GDM1 (cell line): ENCODE measurements around the gene MBTD1.
"Not testable (repeated sequence)": the region's sequence is repeated elsewhere in the genome, so short reads cannot be mapped to it uniquely, and the experiment has no call there.

Experiments
- DNase-seq: peaks from one replicate; lab custom pipeline; 2025; lab: John Stamatoyannopoulos, UW

Gene MBTD1

GRCh38 chr17:51188271-51188833 is 71.5 kb downstream of the MBTD1 start:
- DNase-seq, result no peak

GRCh38 chr17:51185763-51186332 is 74.0 kb downstream of the MBTD1 start:
- DNase-seq, result no peak

- DNase-seq, result no peak
Measured at GRCh38 chr17:51184124-51184523, 75.7 kb downstream of the MBTD1 start.

- DNase-seq, result no peak
Measured at GRCh38 chr17:51180486-51180885, 79.4 kb downstream of the MBTD1 start.

GRCh38 chr17:51172030-51172429 is 87.8 kb downstream of the MBTD1 start:
- not testable (repeated sequence) for DNase-seq

GRCh38 chr17:51170736-51171135 is 89.1 kb downstream of the MBTD1 start:
- no peak for DNase-seq

- no peak for DNase-seq
Measured at GRCh38 chr17:51169340-51169739, 90.5 kb downstream of the MBTD1 start.

GRCh38 chr17:51166987-51167931 is 92.6 kb downstream of the MBTD1 start:
- peak; percentile 41 for DNase-seq

GRCh38 chr17:51166198-51166986 is 93.5 kb downstream of the MBTD1 start, which contains the start of gene NME2:
Gene NME2 (plus strand): TSS chr17:51166411. CDS start chr17:51166831, 420 bp downstream.
- DNase-seq, result peak; percentile 71

GRCh38 chr17:51165680-51166197 is 94.1 kb downstream of the MBTD1 start:
- DNase-seq, result no peak

GRCh38 chr17:51164911-51165679 is 94.8 kb downstream of the MBTD1 start:
- DNase-seq, result no peak

GRCh38 chr17:51161541-51161940 is 98.3 kb downstream of the MBTD1 start:
- DNase-seq, result no peak

- no peak for DNase-seq
Measured at GRCh38 chr17:51159604-51160003, 100.2 kb downstream of the MBTD1 start.

GRCh38 chr17:51155416-51155815 is 104.4 kb downstream of the MBTD1 start:
- DNase-seq, result no peak

GRCh38 chr17:51154176-51154575 is 105.7 kb downstream of the MBTD1 start:
- DNase-seq, result no peak

- DNase-seq, result peak; percentile 97
Measured at GRCh38 chr17:51153210-51154072, 106.4 kb downstream of the MBTD1 start, which contains the start of gene NME1. Gene NME1 (plus strand): TSS chr17:51153559. CDS start chr17:51155655, 2,096 bp downstream.

GRCh38 chr17:51152766-51153209 is 107.1 kb downstream of the MBTD1 start:
- no peak for DNase-seq

GRCh38 chr17:51150932-51151331 is 108.9 kb downstream of the MBTD1 start:
- DNase-seq, result no peak

- no peak for DNase-seq
Measured at GRCh38 chr17:51149163-51149562, 110.7 kb downstream of the MBTD1 start.

- no peak for DNase-seq
Measured at GRCh38 chr17:51147650-51148049, 112.2 kb downstream of the MBTD1 start.
